ENCODE measurements around the gene SUPT20H.

SUPT20H gene

DNA sequence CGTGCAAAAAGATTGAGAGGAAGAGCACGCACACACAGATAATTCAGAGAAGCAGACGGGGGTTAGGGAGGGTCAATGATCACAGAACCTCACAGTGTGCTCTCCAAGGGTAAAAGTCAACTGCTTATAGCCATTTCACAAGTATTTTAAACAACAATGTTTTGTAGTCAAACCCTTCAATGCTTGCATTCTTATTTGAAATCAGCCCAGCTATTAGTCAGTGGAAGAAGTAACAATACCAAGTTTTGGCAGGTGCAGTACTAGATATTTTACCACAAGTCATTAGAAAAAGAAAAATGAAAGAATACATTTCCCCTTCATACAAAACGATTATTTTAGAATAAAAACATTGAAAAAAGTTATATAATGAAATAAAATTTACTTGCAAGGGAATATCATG is 43.4 kb upstream of the SUPT20H start:
- H3K4me3 ChIP-seq (ENCODE audit: low read depth, low read length), result no peak overlapping the region
- no peak for DNase-seq (ENCODE audit: low read depth)
- TF ChIP-seq, protein P1, sequence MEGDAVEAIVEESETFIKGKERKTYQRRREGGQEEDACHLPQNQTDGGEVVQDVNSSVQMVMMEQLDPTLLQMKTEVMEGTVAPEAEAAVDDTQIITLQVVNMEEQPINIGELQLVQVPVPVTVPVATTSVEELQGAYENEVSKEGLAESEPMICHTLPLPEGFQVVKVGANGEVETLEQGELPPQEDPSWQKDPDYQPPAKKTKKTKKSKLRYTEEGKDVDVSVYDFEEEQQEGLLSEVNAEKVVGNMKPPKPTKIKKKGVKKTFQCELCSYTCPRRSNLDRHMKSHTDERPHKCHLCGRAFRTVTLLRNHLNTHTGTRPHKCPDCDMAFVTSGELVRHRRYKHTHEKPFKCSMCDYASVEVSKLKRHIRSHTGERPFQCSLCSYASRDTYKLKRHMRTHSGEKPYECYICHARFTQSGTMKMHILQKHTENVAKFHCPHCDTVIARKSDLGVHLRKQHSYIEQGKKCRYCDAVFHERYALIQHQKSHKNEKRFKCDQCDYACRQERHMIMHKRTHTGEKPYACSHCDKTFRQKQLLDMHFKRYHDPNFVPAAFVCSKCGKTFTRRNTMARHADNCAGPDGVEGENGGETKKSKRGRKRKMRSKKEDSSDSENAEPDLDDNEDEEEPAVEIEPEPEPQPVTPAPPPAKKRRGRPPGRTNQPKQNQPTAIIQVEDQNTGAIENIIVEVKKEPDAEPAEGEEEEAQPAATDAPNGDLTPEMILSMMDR (IDR thresholded peaks at IDR 0.05; ENCODE audit: control insufficient read depth, extremely low read depth, insufficient read depth), result no peak

GRCh38 chr13:37101201-37101600 is 41.7 kb upstream of the SUPT20H start:
- TF ChIP-seq, protein P1 (IDR thresholded peaks at IDR 0.05; ENCODE audit: control insufficient read depth, extremely low read depth, insufficient read depth), result no peak
- no peak for DNase-seq (ENCODE audit: low read depth)
- no peak overlapping the region for H3K4me3 ChIP-seq (ENCODE audit: low read depth, low read length)

- DNase-seq (ENCODE audit: low read depth), result no peak
- TF ChIP-seq, protein P1 (IDR thresholded peaks at IDR 0.05; ENCODE audit: control insufficient read depth, extremely low read depth, insufficient read depth), result no peak
- no peak overlapping the region for H3K4me3 ChIP-seq (ENCODE audit: low read depth, low read length)
Observed at GRCh38 chr13:37100731-37101130, 41.2 kb upstream of the SUPT20H start.

- DNase-seq (ENCODE audit: low read depth), result no peak
- TF ChIP-seq, protein P1 (IDR thresholded peaks at IDR 0.05; ENCODE audit: control insufficient read depth, extremely low read depth, insufficient read depth), result no peak
- no peak overlapping the region for H3K4me3 ChIP-seq (ENCODE audit: low read depth, low read length)
Observed at GRCh38 chr13:37097076-37097475, 37.6 kb upstream of the SUPT20H start.

DNA sequence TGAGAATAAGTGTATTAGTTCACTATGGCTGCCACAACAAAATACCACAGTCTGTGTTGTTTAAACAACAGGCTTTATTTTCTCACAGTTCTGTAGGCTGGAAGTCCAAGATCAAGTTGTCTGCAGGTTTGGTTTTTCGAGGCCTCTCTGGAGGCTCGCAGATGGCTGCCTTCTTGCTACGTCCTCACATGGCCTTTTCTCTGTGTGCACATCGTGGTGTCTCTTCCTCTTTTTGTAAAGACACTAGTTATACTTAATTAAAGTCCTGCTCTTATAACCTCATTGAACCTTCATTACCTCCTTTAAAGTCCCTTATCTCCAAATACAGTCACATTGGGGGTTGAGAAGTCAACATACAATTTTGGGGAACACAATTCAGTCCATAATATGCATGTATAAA is 35.4 kb upstream of the SUPT20H start:
- no peak overlapping the region for H3K4me3 ChIP-seq (ENCODE audit: low read depth, low read length)
- TF ChIP-seq, protein P1 (IDR thresholded peaks at IDR 0.05; ENCODE audit: control insufficient read depth, extremely low read depth, insufficient read depth), result no peak
- DNase-seq (ENCODE audit: low read depth), result no peak

DNA sequence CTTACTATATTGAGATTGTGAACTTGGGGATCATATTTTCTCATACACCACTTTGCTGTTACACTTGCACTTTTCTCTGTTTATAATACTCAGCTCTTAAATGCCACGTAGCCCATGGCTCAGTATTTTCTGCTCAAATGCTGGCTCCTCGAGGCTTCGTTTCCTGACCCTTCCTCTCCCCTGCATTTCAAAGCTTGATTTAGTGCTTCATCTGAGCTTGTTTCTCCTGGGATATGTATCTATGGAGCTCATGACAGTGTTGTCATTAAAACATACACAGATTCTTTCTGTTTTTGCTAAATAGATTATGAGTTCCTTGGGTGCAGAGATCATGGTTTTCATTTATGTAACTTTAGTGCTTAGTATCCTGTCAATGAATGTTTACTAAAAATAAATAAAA is 34.6 kb upstream of the SUPT20H start:
- TF ChIP-seq, protein P1 (IDR thresholded peaks at IDR 0.05; ENCODE audit: control insufficient read depth, extremely low read depth, insufficient read depth), result no peak
- no peak overlapping the region for H3K4me3 ChIP-seq (ENCODE audit: low read depth, low read length)
- DNase-seq (ENCODE audit: low read depth), result no peak

DNA sequence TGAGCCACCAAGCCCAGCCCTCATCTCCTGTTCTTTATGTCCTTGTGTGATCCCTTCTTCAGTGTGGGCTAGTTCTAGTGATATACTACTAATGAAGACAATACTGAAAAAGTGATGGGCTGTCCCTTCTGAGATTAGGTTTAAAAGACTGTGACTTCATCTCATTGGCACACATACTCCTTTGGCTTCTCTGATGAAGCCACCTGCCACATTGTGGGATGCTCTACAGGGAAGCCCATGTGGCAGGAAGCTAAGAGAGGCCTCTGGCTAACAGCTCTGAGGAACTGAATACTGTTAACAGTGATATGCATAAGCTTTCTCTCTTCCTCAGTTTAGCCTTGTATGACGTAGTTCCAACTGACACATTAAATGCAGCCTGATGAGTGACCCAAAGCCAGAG is 32.3 kb upstream of the SUPT20H start:
- no peak for DNase-seq (ENCODE audit: low read depth)
- no peak overlapping the region for H3K4me3 ChIP-seq (ENCODE audit: low read depth, low read length)
- TF ChIP-seq, protein P1 (IDR thresholded peaks at IDR 0.05; ENCODE audit: control insufficient read depth, extremely low read depth, insufficient read depth), result no peak

All from LNCaP clone FGC (cell line).